H1 (cell line): Measurements from ENCODE around the gene PKD2.

Source experiments
- GTF2F1 ChIP-seq: IDR thresholded peaks from 2 replicates; pipeline ENCODE4 v1.6.1; 2012; ENCODE audit warnings: low read depth, low read length, improper control_type of control experiment, borderline replicate concordance
- POLR2AphosphoS5 ChIP-seq: IDR thresholded peaks from 2 replicates; pipeline ENCODE4 v1.6.1; 2011; ENCODE audit warnings: low read depth, low read length
- TAF1 ChIP-seq: IDR thresholded peaks from 2 replicates; pipeline ENCODE4 v1.6.1; 2011; ENCODE audit warnings: mild to moderate bottlenecking, low read depth, low read length
- TF ChIP-seq, protein P1 (sequence below), 3 experiments: IDR thresholded peaks; 1 replicate in 2 of 3; 2 replicates in 1 of 3; pipeline versions ENCODE4 v1.5.1 to v1.6.1; 2011; ENCODE audit warnings: low read length in 3 of 3, mild to moderate bottlenecking in 3 of 3, inconsistent platforms in 2 of 3, low read depth in 1 of 3, moderate library complexity in 1 of 3; ENCODE audit not compliant: insufficient read depth in 1 of 3; ENCODE audit errors: control extremely low read depth in 1 of 3

DNA sequence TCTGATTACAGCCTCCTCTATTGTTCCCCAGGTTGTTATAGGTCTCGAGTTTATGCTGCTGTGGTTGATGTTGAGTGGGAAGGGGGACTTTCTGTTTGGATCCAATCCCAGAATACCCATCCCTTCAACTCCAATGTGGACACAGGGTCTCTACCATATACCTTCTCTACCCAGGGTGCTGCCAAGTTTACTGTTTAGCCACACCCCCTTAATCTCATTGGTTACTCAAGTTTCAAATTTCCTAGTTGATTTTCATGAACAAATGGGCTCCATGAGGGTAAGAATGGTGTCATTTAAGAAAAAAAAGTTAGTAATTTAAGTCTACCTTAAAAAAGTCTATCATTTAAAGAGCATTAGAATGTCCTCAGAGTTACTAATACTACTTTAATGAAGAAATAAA is 35.6 kb upstream of the PKD2 start:
- TF ChIP-seq POLR2AphosphoS5: no peak
- TF ChIP-seq, protein P1, sequence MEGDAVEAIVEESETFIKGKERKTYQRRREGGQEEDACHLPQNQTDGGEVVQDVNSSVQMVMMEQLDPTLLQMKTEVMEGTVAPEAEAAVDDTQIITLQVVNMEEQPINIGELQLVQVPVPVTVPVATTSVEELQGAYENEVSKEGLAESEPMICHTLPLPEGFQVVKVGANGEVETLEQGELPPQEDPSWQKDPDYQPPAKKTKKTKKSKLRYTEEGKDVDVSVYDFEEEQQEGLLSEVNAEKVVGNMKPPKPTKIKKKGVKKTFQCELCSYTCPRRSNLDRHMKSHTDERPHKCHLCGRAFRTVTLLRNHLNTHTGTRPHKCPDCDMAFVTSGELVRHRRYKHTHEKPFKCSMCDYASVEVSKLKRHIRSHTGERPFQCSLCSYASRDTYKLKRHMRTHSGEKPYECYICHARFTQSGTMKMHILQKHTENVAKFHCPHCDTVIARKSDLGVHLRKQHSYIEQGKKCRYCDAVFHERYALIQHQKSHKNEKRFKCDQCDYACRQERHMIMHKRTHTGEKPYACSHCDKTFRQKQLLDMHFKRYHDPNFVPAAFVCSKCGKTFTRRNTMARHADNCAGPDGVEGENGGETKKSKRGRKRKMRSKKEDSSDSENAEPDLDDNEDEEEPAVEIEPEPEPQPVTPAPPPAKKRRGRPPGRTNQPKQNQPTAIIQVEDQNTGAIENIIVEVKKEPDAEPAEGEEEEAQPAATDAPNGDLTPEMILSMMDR (IDR thresholded peaks at IDR 0.05; ENCODE audit: control extremely low read depth in 1 of 3, insufficient read depth in 1 of 3, low read depth in 1 of 3, low read length in 3 of 3): no peak
- no peak for TF ChIP-seq GTF2F1
- TF ChIP-seq TAF1: no peak
